Loucy (cell line): ENCODE results near the gene NDUFV1.

ENCODE experiments used
- H2AFZ ChIP-seq: fragments of 200-600 bp; sonication (generic); 2 replicates; pipeline ENCODE4 v1.6.0; 2016; ENCODE audit warnings: antibody characterized with exemption, mild to moderate bottlenecking, low read length, moderate library complexity
- H3F3A ChIP-seq: fragments of 200-600 bp; 2 replicates; pipeline ENCODE4 v1.6.0; 2016; ENCODE audit warnings: antibody characterized with exemption, low read depth, mild to moderate bottlenecking
- H3K27me3 ChIP-seq: fragments of 200-600 bp; sonication (generic); 2 replicates; pipeline ENCODE4 v1.6.1; 2014; ENCODE audit warnings: low read length, mild to moderate bottlenecking; ENCODE audit not compliant: insufficient read depth, poor library complexity, severe bottlenecking
- H3K36me3 ChIP-seq: fragments of 200-600 bp; sonication (generic); 2 replicates; pipeline ENCODE4 v1.6.1; 2016; ENCODE audit warnings: low read length; ENCODE audit not compliant: insufficient read depth
- H3K4me1 ChIP-seq: fragments of 200-600 bp; sonication (generic); 2 replicates; pipeline ENCODE4 v1.5.1; 2014; ENCODE audit warnings: low read length, mild to moderate bottlenecking; ENCODE audit not compliant: insufficient read depth, poor library complexity, severe bottlenecking
- H3K4me2 ChIP-seq: fragments of 200-600 bp; sonication (generic); 2 replicates; pipeline ENCODE4 v1.6.0; 2014; ENCODE audit warnings: antibody characterized with exemption, low read length, low read depth, mild to moderate bottlenecking; ENCODE audit not compliant: poor library complexity, severe bottlenecking
- H3K4me3 ChIP-seq: fragments of 200-600 bp; sonication (generic); 2 replicates; pipeline ENCODE4 v1.5.1; 2014; ENCODE audit warnings: low read length, mild to moderate bottlenecking, mixed read lengths; ENCODE audit not compliant: poor library complexity, severe bottlenecking
- H3K79me2 ChIP-seq: fragments of 200-600 bp; sonication (generic); 2 replicates; pipeline ENCODE4 v1.6.1; 2014; ENCODE audit warnings: low read length; ENCODE audit not compliant: insufficient read depth
- H3K9ac ChIP-seq: fragments of 200-600 bp; sonication (generic); 2 replicates; pipeline ENCODE4 v1.6.0; 2014; ENCODE audit warnings: mild to moderate bottlenecking, low read depth, low read length, moderate library complexity; ENCODE audit not compliant: poor library complexity, severe bottlenecking
- H3K9me2 ChIP-seq: fragments of 200-600 bp; sonication (generic); replicated peaks from 2 replicates; pipeline ENCODE4 v1.6.1; 2016; ENCODE audit warnings: low read depth, low read length, mixed read lengths
- H3K9me3 ChIP-seq: fragments of 200-600 bp; sonication (generic); 2 replicates; pipeline ENCODE4 v1.6.1; 2014; ENCODE audit warnings: mild to moderate bottlenecking, antibody characterized with exemption, low read length, low read depth; ENCODE audit not compliant: insufficient read depth
- H4K20me1 ChIP-seq: fragments of 200-600 bp; sonication (generic); 2 replicates; pipeline ENCODE4 v1.6.0; 2014; ENCODE audit warnings: antibody characterized with exemption, low read length, mild to moderate bottlenecking; ENCODE audit not compliant: insufficient read depth, poor library complexity, severe bottlenecking
- CTCF ChIP-seq: fragments of 200-600 bp; sonication (generic); conservative IDR thresholded peaks from 2 replicates; pipeline ENCODE4 v1.5.1; 2014; ENCODE audit warnings: mild to moderate bottlenecking, antibody characterized with exemption, low read length
- EZH2phosphoT487 ChIP-seq: fragments of 200-600 bp; IDR thresholded peaks from 2 replicates; pipeline ENCODE4 v1.6.1; 2018; ENCODE audit warnings: antibody characterized with exemption, mild to moderate bottlenecking, moderate library complexity, borderline replicate concordance

Gene NDUFV1

GRCh38 chr11:67572305-67572704 is 34.4 kb upstream of the NDUFV1 start:
- TF ChIP-seq EZH2phosphoT487: no peak
- no peak for TF ChIP-seq CTCF
- Histone ChIP-seq H3K27me3 (no peaks in the 10 kb centered on the region), H3F3A (no peaks in the 10 kb centered on the region), H2AFZ (no peak overlapping the region), H4K20me1 (no peaks in the 10 kb centered on the region), H3K4me2 (no peak overlapping the region), H3K79me2 (no peaks in the 10 kb centered on the region), H3K9me3 (no peaks in the 10 kb centered on the region), H3K9me2 (no peaks in the 10 kb centered on the region), H3K4me1 (no peaks in the 10 kb centered on the region), H3K36me3 (no peaks in the 10 kb centered on the region), H3K9ac (no peak overlapping the region), H3K4me3 (no peak overlapping the region)

- TF ChIP-seq EZH2phosphoT487 (no peak), CTCF (peak; percentile 73)
- no peaks in the 10 kb centered on the region for H4K20me1 ChIP-seq
- no peaks in the 10 kb centered on the region for H3F3A ChIP-seq
- no peak overlapping the region for H2AFZ ChIP-seq
- H3K9me3 ChIP-seq: no peaks in the 10 kb centered on the region
- H3K27me3 ChIP-seq: no peaks in the 10 kb centered on the region
- no peaks in the 10 kb centered on the region for H3K4me1 ChIP-seq
- no peak overlapping the region for H3K9ac ChIP-seq
- H3K36me3 ChIP-seq: no peaks in the 10 kb centered on the region
- no peak overlapping the region for H3K4me3 ChIP-seq
- no peak overlapping the region for H3K4me2 ChIP-seq
- H3K79me2 ChIP-seq: no peaks in the 10 kb centered on the region
- no peaks in the 10 kb centered on the region for H3K9me2 ChIP-seq
These were observed 33.9 kb upstream of the NDUFV1 start for GRCh38 chr11:67572747-67573419.

- Histone ChIP-seq H3K4me2 (no peak overlapping the region), H3K4me3 (no peak overlapping the region), H4K20me1 (no peaks in the 10 kb centered on the region), H3K4me1 (peaks cover 17% of the 10 kb centered on the region), H3K9ac (no peak overlapping the region), H3K9me3 (no peaks in the 10 kb centered on the region), H3K36me3 (no peaks in the 10 kb centered on the region), H3F3A (no peaks in the 10 kb centered on the region; the same call in 1 of the 2 replicates), H3K27me3 (no peaks in the 10 kb centered on the region), H3K9me2 (no peaks in the 10 kb centered on the region), H2AFZ (no peak overlapping the region), H3K79me2 (no peaks in the 10 kb centered on the region)
- TF ChIP-seq CTCF (no peak), EZH2phosphoT487 (no peak)
These were observed 31.8 kb upstream of the NDUFV1 start for GRCh38 chr11:67574938-67575337.
